ENCODE results near the gene CSGALNACT2.
"Not testable (repeated sequence)": the region's sequence is repeated elsewhere in the genome, so short reads cannot be mapped to it uniquely, and the experiment has no call there.

Gene CSGALNACT2

GRCh38 chr10:43217563-43218205 is 79.4 kb downstream of the CSGALNACT2 start:
- DNase-seq (ENCODE audit: insufficient read length, low spot score) (no peak), FAIRE-seq (no peak)
- no peak for TF ChIP-seq CTCF (IDR thresholded peaks at IDR 0.05; ENCODE audit: insufficient read depth, missing control alignments)

- FAIRE-seq (no peak), DNase-seq (ENCODE audit: insufficient read length, low spot score) (no peak)
- no peak for TF ChIP-seq CTCF (IDR thresholded peaks at IDR 0.05; ENCODE audit: insufficient read depth, missing control alignments)
These were observed 80.1 kb downstream of the CSGALNACT2 start for GRCh38 chr10:43218206-43218950.

- no peak for TF ChIP-seq CTCF (IDR thresholded peaks at IDR 0.05; ENCODE audit: insufficient read depth, missing control alignments)
- no peak for DNase-seq (ENCODE audit: insufficient read length, low spot score)
- no peak for FAIRE-seq
These were observed 80.9 kb downstream of the CSGALNACT2 start for GRCh38 chr10:43218951-43219837.

- FAIRE-seq = no peak
- DNase-seq (ENCODE audit: insufficient read length, low spot score) = no peak
- no peak for TF ChIP-seq CTCF (IDR thresholded peaks at IDR 0.05; ENCODE audit: insufficient read depth, missing control alignments)
These were observed 81.6 kb downstream of the CSGALNACT2 start for GRCh38 chr10:43219848-43220247.

- DNase-seq (ENCODE audit: insufficient read length, low spot score); FAIRE-seq: not testable (repeated sequence)
These were observed 82.0 kb downstream of the CSGALNACT2 start for GRCh38 chr10:43220251-43220650.

GRCh38 chr10:43220657-43221418 is 82.6 kb downstream of the CSGALNACT2 start:
- no peak for TF ChIP-seq CTCF (IDR thresholded peaks at IDR 0.05; ENCODE audit: insufficient read depth, missing control alignments)
- DNase-seq (ENCODE audit: insufficient read length, low spot score) (no peak), FAIRE-seq (no peak)

Measured in D721Med (cell line).